HepG2 (cell line): ENCODE results near the gene MYO18A. TPM values are rescaled to one million over a fixed set of nuclear protein-coding genes. Genes with fewer than 3 reads are reported as not detected.

ENCODE experiments used
- AFF4 ChIP-seq: sonication (generic); formaldehyde crosslinking; IDR thresholded peaks from 2 replicates; pipeline ENCODE4 v1.4.0; 2020; ENCODE audit warnings: missing genetic modification reagents
- CENPT ChIP-seq: sonication (generic); formaldehyde crosslinking; IDR thresholded peaks from 2 replicates; pipeline ENCODE4 v1.8.0; 2022; ENCODE audit warnings: low read depth, mild to moderate bottlenecking, moderate library complexity, missing genetic modification reagents
- ETV5 ChIP-seq: IDR thresholded peaks from 2 replicates; pipeline ENCODE4 v1.6.1; 2018; ENCODE audit warnings: missing biosample characterization, missing genetic modification reagents, inconsistent platforms, borderline replicate concordance
- FOSL2 ChIP-seq: sonication (generic); formaldehyde crosslinking; IDR thresholded peaks from 2 replicates; pipeline ENCODE4 v1.4.0; 2020; ENCODE audit warnings: missing genetic modification reagents
- FOXC1 ChIP-seq: sonication (generic); formaldehyde crosslinking; IDR thresholded peaks from 2 replicates; pipeline ENCODE4 v1.8.0; 2022; ENCODE audit warnings: mild to moderate bottlenecking, missing genetic modification reagents, borderline replicate concordance
- HIC2 ChIP-seq: sonication (generic); formaldehyde crosslinking; IDR thresholded peaks from 2 replicates; pipeline ENCODE4 v1.9.0; 2022; ENCODE audit warnings: low read depth, missing genetic modification reagents
- HNF4G ChIP-seq, 2 experiments: sonication (generic) in 1 of 2; formaldehyde crosslinking in 1 of 2; IDR thresholded peaks; 2 replicates each; pipeline versions ENCODE4 v1.4.0 to v1.6.1; 2011 to 2020; ENCODE audit warnings: borderline replicate concordance in 2 of 2, low read depth in 2 of 2, mild to moderate bottlenecking in 2 of 2, low read length in 1 of 2, missing genetic modification reagents in 1 of 2, moderate library complexity in 1 of 2
- SKI ChIP-seq: fragments of 450-650 bp; IDR thresholded peaks from one replicate; pipeline ENCODE4 v1.6.1; 2018; ENCODE audit warnings: mild to moderate bottlenecking; ENCODE audit not compliant: partially characterized antibody
- SOX13 ChIP-seq, 3 experiments: fragments of 450-650 bp in 1 of 3; sonication (generic) in 1 of 3; formaldehyde crosslinking in 1 of 3; IDR thresholded peaks in 2 of 3; conservative IDR thresholded peaks in 1 of 3; 2 replicates each; pipeline versions ENCODE4 v1.5.0 to v1.6.1; 2016 to 2020; ENCODE audit warnings: antibody characterized with exemption in 1 of 3, mild to moderate bottlenecking in 1 of 3, missing compliant biosample characterization in 1 of 3, missing genetic modification reagents in 1 of 3, moderate library complexity in 1 of 3
- ZFP37 ChIP-seq: sonication (generic); formaldehyde crosslinking; IDR thresholded peaks from 2 replicates; pipeline ENCODE4 v1.4.0; 2020; ENCODE audit warnings: missing genetic modification reagents, borderline replicate concordance
- ZGPAT ChIP-seq: IDR thresholded peaks from 2 replicates; pipeline ENCODE4 v1.6.1; 2016; ENCODE audit warnings: mild to moderate bottlenecking
- ZNF710 ChIP-seq: sonication (generic); formaldehyde crosslinking; IDR thresholded peaks from 2 replicates; pipeline ENCODE4 v1.5.0; 2020; ENCODE audit warnings: mild to moderate bottlenecking, missing genetic modification reagents, borderline replicate concordance
- ZNF746 ChIP-seq: sonication (generic); formaldehyde crosslinking; IDR thresholded peaks from 2 replicates; pipeline ENCODE4 v1.8.0; 2022; ENCODE audit warnings: mild to moderate bottlenecking, missing genetic modification reagents
- ZXDC ChIP-seq: sonication (generic); formaldehyde crosslinking; IDR thresholded peaks from 2 replicates; pipeline ENCODE4 v1.5.0; 2020; ENCODE audit warnings: mild to moderate bottlenecking, missing genetic modification reagents
- polyA plus RNA-seq, 8 experiments: library from polyadenylated mRNA; depleted of rRNA in 3 of 8; stranded (reverse) in 7 of 8; unstranded in 1 of 8; fragments of >200 nt; fragmentation: Illumina TruSeq in 4 of 8; extraction: Trizol in 4 of 8; gene quantifications; 2 replicates each; pipeline versions ENCODE4 v1.2.1 to v1.2.3, GENCODE V29; 2011 to 2016; ENCODE audit warnings: low read depth in 4 of 8, missing spikeins in 1 of 8, mixed read lengths in 1 of 8; ENCODE audit not compliant: insufficient read depth in 1 of 8
- total RNA-seq, 5 experiments: library from RNA; depleted of rRNA; stranded (reverse); fragments of >200 nt; fragmentation: Illumina TruSeq; extraction: Trizol; gene quantifications; 2 replicates each; pipeline ENCODE4 v1.2.3, GENCODE V29; 2016; ENCODE audit warnings: low read depth in 1 of 5

MYO18A gene
- total and polyA plus RNA-seq, 2 of the 13 experiments (the other 11 are each of a cell fraction or from before 2014, with no cell fraction given): 16.8 to 24.8 TPM

GRCh38 chr17:29180034-29180787 lies at the start of gene MYO18A (continued):
- TF ChIP-seq ZXDC (CRISPR knock-in tag) (no peak), CENPT (no peak), SOX13 (IDR thresholded peaks at IDR 0.05) (no peak), SOX13 (CRISPR knock-in tag; conservative IDR thresholded peaks at IDR 0.05 in 1 of 2, IDR thresholded peaks at IDR 0.05 in 1 of 2) (0 out of 4 replicates have a peak, but pooled peaks of 1 of the 2 experiments have one; percentile 25), SKI (peak; percentile 50), HIC2 (CRISPR knock-in tag) (peak; percentile 71), HNF4G (IDR thresholded peaks at IDR 0.05; ENCODE audit: borderline replicate concordance, low read depth, low read length) (no peak), HNF4G (CRISPR knock-in tag; IDR thresholded peaks at IDR 0.05; ENCODE audit: borderline replicate concordance, low read depth) (0 out of 2 replicates have a peak, but pooled peaks have one; percentile 33), FOSL2 (peak; percentile 24; the same call in 1 of the 2 replicates), ETV5 (CRISPR knock-in tag) (no peak), ZGPAT (CRISPR knock-in tag) (no peak), ZNF746 (CRISPR knock-in tag) (no peak; the same call in 1 of the 2 replicates), FOXC1 (CRISPR knock-in tag) (0 out of 2 replicates have a peak, but pooled peaks have one; percentile 41), ZFP37 (CRISPR knock-in tag) (no peak), ZNF710 (CRISPR knock-in tag) (0 out of 2 replicates have a peak, but pooled peaks have one; percentile 18), AFF4 (no peak)
